MCF 10A (cell line): ENCODE measurements around the gene ATP6AP2. TPM values are rescaled to one million over a fixed set of nuclear protein-coding genes. Genes with fewer than 3 reads are reported as not detected.
A peak's percentile ranks its signal among the peaks of the same experiment; 100 is the strongest.
"Not testable (repeated sequence)": the region's sequence is repeated elsewhere in the genome, so short reads cannot be mapped to it uniquely, and the experiment has no call there.

Source experiments
- BruUV-seq: library from RNA; stranded (reverse); fragments of 400-500 nt; replicated peaks from 2 replicates; lab custom pipeline; 2021; lab: Mats Ljungman, UMichigan
- CTCF ChIA-PET: fragments of 300-600 bp; sonication (Branson Sonifier 250); formaldehyde crosslinking; extraction: SDS; loops from one replicate; lab custom pipeline; 2021; ENCODE audit warnings: antibody characterized with exemption, inconsistent platforms; lab: Yijun Ruan, JAX
- POLR2A ChIA-PET: fragments of 300-600, 350-650 bp; sonication (Branson Sonifier 250); formaldehyde crosslinking; extraction: SDS; loops from one replicate; lab custom pipeline; 2020; ENCODE audit warnings: antibody characterized with exemption, inconsistent platforms; lab: Yijun Ruan, JAX
- DNase-seq: peaks from one replicate; pipeline ENCODE4 v3.0.0-alpha.2; 2018; ENCODE audit not compliant: unreplicated experiment
- H3K27ac Mint-ChIP-seq: one replicate; pipeline ENCODE4 v1.8.0; 2022; ENCODE audit warnings: mild to moderate bottlenecking, low read depth, mixed read lengths; ENCODE audit not compliant: unreplicated experiment
- H3K27me3 Mint-ChIP-seq: one replicate; pipeline ENCODE4 v1.8.0; 2022; ENCODE audit warnings: mixed read lengths; ENCODE audit not compliant: insufficient read depth, unreplicated experiment
- H3K36me3 Mint-ChIP-seq: one replicate; pipeline ENCODE4 v1.8.0; 2022; ENCODE audit warnings: mild to moderate bottlenecking, moderate library complexity, mixed read lengths; ENCODE audit not compliant: insufficient read depth, unreplicated experiment
- H3K4me1 Mint-ChIP-seq: one replicate; pipeline ENCODE4 v1.8.0; 2022; ENCODE audit warnings: mixed read lengths; ENCODE audit not compliant: insufficient read depth, unreplicated experiment
- H3K4me3 Mint-ChIP-seq: one replicate; pipeline ENCODE4 v1.8.0; 2022; ENCODE audit warnings: mild to moderate bottlenecking, moderate library complexity, mixed read lengths; ENCODE audit not compliant: unreplicated experiment
- H3K9me3 Mint-ChIP-seq: one replicate; pipeline ENCODE4 v1.8.0; 2022; ENCODE audit warnings: mixed read lengths; ENCODE audit not compliant: unreplicated experiment
- intact Hi-C: fragments of 100-400 bp; cut with micrococcal nuclease; formaldehyde crosslinking; loops from 2 replicates; pipeline ENCODE4 v1.14.1; 2022
- total RNA-seq: library from RNA; stranded (reverse); gene quantifications from 2 replicates; pipeline ENCODE4 v1.2.3, GENCODE V29; 2022
- TF ChIP-seq, protein P1 (sequence below): fragments of 200-600 bp; IDR thresholded peaks from one replicate; pipeline ENCODE4 v1.8.0; 2022; ENCODE audit warnings: antibody characterized with exemption, mild to moderate bottlenecking; ENCODE audit not compliant: unreplicated experiment

ATP6AP2 gene
- total RNA-seq, 1 experiment from 2014 or later, result 69.4 TPM

DNA sequence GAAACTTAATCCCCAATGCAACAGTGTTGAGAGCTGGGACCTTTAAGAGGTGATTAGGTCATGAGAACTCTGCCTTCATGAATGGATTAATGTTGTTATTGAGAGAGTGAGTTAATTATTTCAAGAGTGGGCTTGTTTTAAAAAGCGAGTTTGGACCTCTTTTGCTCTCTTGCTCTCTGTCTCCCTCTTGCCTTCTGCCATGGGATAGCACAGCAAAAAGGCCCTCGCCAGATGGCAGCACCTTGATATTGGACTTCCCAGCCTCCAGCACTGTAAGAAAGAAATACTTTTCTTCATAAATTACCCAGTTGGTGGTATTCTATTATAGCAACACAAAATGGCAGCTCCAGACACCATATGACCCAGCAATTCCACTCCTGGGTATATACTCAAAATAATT, 7.0 kb upstream of the ATP6AP2 start:
- DNase-seq, result peak; percentile 39
- TF ChIP-seq, protein P1, sequence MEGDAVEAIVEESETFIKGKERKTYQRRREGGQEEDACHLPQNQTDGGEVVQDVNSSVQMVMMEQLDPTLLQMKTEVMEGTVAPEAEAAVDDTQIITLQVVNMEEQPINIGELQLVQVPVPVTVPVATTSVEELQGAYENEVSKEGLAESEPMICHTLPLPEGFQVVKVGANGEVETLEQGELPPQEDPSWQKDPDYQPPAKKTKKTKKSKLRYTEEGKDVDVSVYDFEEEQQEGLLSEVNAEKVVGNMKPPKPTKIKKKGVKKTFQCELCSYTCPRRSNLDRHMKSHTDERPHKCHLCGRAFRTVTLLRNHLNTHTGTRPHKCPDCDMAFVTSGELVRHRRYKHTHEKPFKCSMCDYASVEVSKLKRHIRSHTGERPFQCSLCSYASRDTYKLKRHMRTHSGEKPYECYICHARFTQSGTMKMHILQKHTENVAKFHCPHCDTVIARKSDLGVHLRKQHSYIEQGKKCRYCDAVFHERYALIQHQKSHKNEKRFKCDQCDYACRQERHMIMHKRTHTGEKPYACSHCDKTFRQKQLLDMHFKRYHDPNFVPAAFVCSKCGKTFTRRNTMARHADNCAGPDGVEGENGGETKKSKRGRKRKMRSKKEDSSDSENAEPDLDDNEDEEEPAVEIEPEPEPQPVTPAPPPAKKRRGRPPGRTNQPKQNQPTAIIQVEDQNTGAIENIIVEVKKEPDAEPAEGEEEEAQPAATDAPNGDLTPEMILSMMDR, result peak; percentile 39
- no peaks in the 10 kb centered on the region for H3K4me1 Mint-ChIP-seq
- intact Hi-C loops, result no loop called here
- peaks cover 62% of the 10 kb centered on the region for H3K27me3 Mint-ChIP-seq
- no TSS peak for BruUV-seq
- H3K27ac Mint-ChIP-seq, result no peak overlapping the region
- no peaks in the 10 kb centered on the region for H3K9me3 Mint-ChIP-seq
- no peaks in the 10 kb centered on the region for H3K36me3 Mint-ChIP-seq
- POLR2A ChIA-PET, result no interaction called here
- CTCF ChIA-PET, result interaction anchor here (0.8 kb wide), 1 partner anchor 29 kb away, joined by 4 read pairs; no protein-coding TSS in a partner anchor
- no peak overlapping the region for H3K4me3 Mint-ChIP-seq

GRCh38 chrX:40575411-40575810, 5.4 kb upstream of the ATP6AP2 start:
- CTCF ChIA-PET, result interaction anchor here (0.6 kb wide), 1 partner anchor 28 kb away, joined by 5 read pairs; no protein-coding TSS in a partner anchor
- H3K27me3 Mint-ChIP-seq, result peaks cover 57% of the 10 kb centered on the region
- peak; percentile 59 for DNase-seq
- H3K4me1 Mint-ChIP-seq, H3K9me3 Mint-ChIP-seq, H3K36me3 Mint-ChIP-seq, H3K27ac Mint-ChIP-seq, BruUV-seq, intact Hi-C loops, POLR2A ChIA-PET, H3K4me3 Mint-ChIP-seq: not testable (repeated sequence)

- POLR2A ChIA-PET, result no interaction called here
These were observed 4.5 kb upstream of the ATP6AP2 start for GRCh38 chrX:40576291-40576690.

GRCh38 chrX:40578039-40578695, 2.6 kb upstream of the ATP6AP2 start:
- POLR2A ChIA-PET, result interaction anchor here (0.7 kb wide), 1 partner anchor 518 kb away, joined by 3 read pairs; no protein-coding TSS in a partner anchor
- CTCF ChIA-PET, result no interaction called here
- no peak overlapping the region for H3K4me3 Mint-ChIP-seq
- no peak overlapping the region for H3K27ac Mint-ChIP-seq
- H3K9me3 Mint-ChIP-seq, result no peaks in the 10 kb centered on the region
- no peaks in the 10 kb centered on the region for H3K36me3 Mint-ChIP-seq
- no TSS peak for BruUV-seq
- DNase-seq, result no peak
- peaks cover 10% of the 10 kb centered on the region for H3K4me1 Mint-ChIP-seq
- H3K27me3 Mint-ChIP-seq, result peaks cover 45% of the 10 kb centered on the region
- TF ChIP-seq, protein P1, result no peak
- intact Hi-C loops, result no loop called here

More at GRCh38 chrX:40576291-40576690, 4.5 kb upstream of the ATP6AP2 start:
- Mint-ChIP-seq H3K27ac (no peak overlapping the region), H3K9me3 (no peaks in the 10 kb centered on the region), H3K4me1 (peaks cover 5% of the 10 kb centered on the region), H3K4me3 (no peak overlapping the region), H3K36me3 (no peaks in the 10 kb centered on the region), H3K27me3 (peaks cover 55% of the 10 kb centered on the region)
- CTCF ChIA-PET, result interaction anchor here (0.6 kb wide), 1 partner anchor 27 kb away, joined by 5 read pairs; no protein-coding TSS in a partner anchor
- BruUV-seq, result no TSS peak
- intact Hi-C loops, result no loop called here
- TF ChIP-seq, protein P1, result no peak
- no peak for DNase-seq
